ENCODE measurements around the gene NSMF. TPM values are rescaled to one million over a fixed set of nuclear protein-coding genes. Genes with fewer than 3 reads are reported as not detected.
"Not testable (repeated sequence)": the region's sequence is repeated elsewhere in the genome, so short reads cannot be mapped to it uniquely, and the experiment has no call there.

The NSMF gene
- total RNA-seq, 1 donor from 2014 or later: 12.2 TPM

- intact Hi-C loops (cut with DNase I): no loop called here
- peak; percentile 78 for DNase-seq (ENCODE audit: low spot score)
Measured at GRCh38 chr9:137423514-137424291, 35.4 kb downstream of the NSMF start.

- intact Hi-C loops (cut with DNase I): no loop called here
- DNase-seq (ENCODE audit: low spot score): peak; percentile 96
Measured at GRCh38 chr9:137422604-137423513, 36.3 kb downstream of the NSMF start, which contains the start of the genes EXD3 and NOXA1. EXD3 (minus strand) TSS chr9:137423162; CDS start chr9:137395357, 27,805 bp downstream. NOXA1 (plus strand) TSS chr9:137423393; CDS start chr9:137423530, 137 bp downstream.

- DNase-seq (ENCODE audit: low spot score): peak; percentile 1
- intact Hi-C loops (cut with DNase I): no loop called here
Measured at GRCh38 chr9:137421838-137422603, 37.1 kb downstream of the NSMF start.

- no peak for DNase-seq (ENCODE audit: low spot score)
- intact Hi-C loops (cut with DNase I): no loop called here
Measured at GRCh38 chr9:137417161-137418021, 41.7 kb downstream of the NSMF start.

GRCh38 chr9:137416563-137417151, 42.5 kb downstream of the NSMF start:
- DNase-seq (ENCODE audit: low spot score): no peak
- intact Hi-C loops (cut with DNase I): no loop called here

GRCh38 chr9:137416006-137416562, 43.0 kb downstream of the NSMF start:
- intact Hi-C loops (cut with DNase I): no loop called here
- DNase-seq (ENCODE audit: low spot score): no peak

GRCh38 chr9:137415451-137415850, 43.7 kb downstream of the NSMF start:
- DNase-seq (ENCODE audit: low spot score): no peak
- intact Hi-C loops (cut with DNase I): no loop called here

- intact Hi-C loops (cut with DNase I): no loop called here
Measured at GRCh38 chr9:137412431-137412830, 46.7 kb downstream of the NSMF start.

GRCh38 chr9:137411645-137412380, 47.3 kb downstream of the NSMF start:
- intact Hi-C loops (cut with DNase I): no loop called here
- peak; percentile 87 for DNase-seq (ENCODE audit: low spot score)

More at GRCh38 chr9:137412431-137412830, 46.7 kb downstream of the NSMF start:
- DNase-seq (ENCODE audit: low spot score): no peak

GRCh38 chr9:137411260-137411644, 47.9 kb downstream of the NSMF start:
- intact Hi-C loops (cut with DNase I): no loop called here
- DNase-seq (ENCODE audit: low spot score): no peak

GRCh38 chr9:137410891-137411249, 48.3 kb downstream of the NSMF start:
- intact Hi-C loops (cut with DNase I): no loop called here
- no peak for DNase-seq (ENCODE audit: low spot score)

- intact Hi-C loops (cut with DNase I); DNase-seq (ENCODE audit: low spot score): not testable (repeated sequence)
Measured at GRCh38 chr9:137410236-137410890, 48.8 kb downstream of the NSMF start.

- DNase-seq (ENCODE audit: low spot score): no peak
Measured at GRCh38 chr9:137409515-137409914, 49.6 kb downstream of the NSMF start.

GRCh38 chr9:137408651-137409405, 50.3 kb downstream of the NSMF start:
- intact Hi-C loops (cut with DNase I): loop anchor here (1.0 kb wide), 1 partner anchor 169 kb away; no protein-coding TSS in a partner anchor
- no peak for DNase-seq (ENCODE audit: low spot score)

More at GRCh38 chr9:137409515-137409914, 49.6 kb downstream of the NSMF start:
- intact Hi-C loops (cut with DNase I): no loop called here

- intact Hi-C loops (cut with DNase I): loop anchor here (1.0 to 2.0 kb wide), 2 partner anchors 113 to 167 kb away; no protein-coding TSS in a partner anchor
- no peak for DNase-seq (ENCODE audit: low spot score)
Measured at GRCh38 chr9:137407590-137408300, 51.4 kb downstream of the NSMF start.

All from cardiac septum (tissue), 1 donor.